HG03442 (cell line): ENCODE measurements around the gene SCAPER.
"Not testable (repeated sequence)": the region's sequence is repeated elsewhere in the genome, so short reads cannot be mapped to it uniquely, and the experiment has no call there.

Source experiments
- ATAC-seq: cut with Tn5 transposase; IDR thresholded peaks from one replicate; pipeline ENCODE4 v1.9.1; 2021; ENCODE audit warnings: mild to moderate bottlenecking, moderate library complexity; ENCODE audit not compliant: unreplicated experiment

SCAPER gene

GRCh38 chr15:76861815-76862397 lies 43.2 kb downstream of the SCAPER start:
- ATAC-seq, result no peak

GRCh38 chr15:76860201-76860600 lies 44.9 kb downstream of the SCAPER start:
- ATAC-seq, result no peak

GRCh38 chr15:76850367-76850766 lies 54.8 kb downstream of the SCAPER start:
- ATAC-seq, result not testable (repeated sequence)

GRCh38 chr15:76846782-76847181 lies 58.4 kb downstream of the SCAPER start:
- no peak for ATAC-seq

GRCh38 chr15:76844096-76844495 lies 61.0 kb downstream of the SCAPER start:
- no peak for ATAC-seq

- no peak for ATAC-seq
Observed at GRCh38 chr15:76843269-76843668, 61.9 kb downstream of the SCAPER start.

GRCh38 chr15:76840830-76841460 lies 64.2 kb downstream of the SCAPER start:
- no peak for ATAC-seq

- ATAC-seq, result no peak
Observed at GRCh38 chr15:76839173-76839572, 66.0 kb downstream of the SCAPER start.

GRCh38 chr15:76837474-76837873 lies 67.7 kb downstream of the SCAPER start:
- ATAC-seq, result no peak

GRCh38 chr15:76829939-76830338 lies 75.2 kb downstream of the SCAPER start:
- ATAC-seq, result no peak

GRCh38 chr15:76823890-76824289 lies 81.2 kb downstream of the SCAPER start:
- ATAC-seq, result no peak

GRCh38 chr15:76823303-76823702 lies 81.8 kb downstream of the SCAPER start:
- ATAC-seq, result no peak

- ATAC-seq, result not testable (repeated sequence)
Observed at GRCh38 chr15:76818926-76819325, 86.2 kb downstream of the SCAPER start.

GRCh38 chr15:76815421-76815820 lies 89.7 kb downstream of the SCAPER start:
- ATAC-seq, result no peak

GRCh38 chr15:76812381-76812780 lies 92.8 kb downstream of the SCAPER start:
- no peak for ATAC-seq

- ATAC-seq, result no peak
Observed at GRCh38 chr15:76809412-76810103, 95.6 kb downstream of the SCAPER start.

GRCh38 chr15:76803049-76803571 lies 102.0 kb downstream of the SCAPER start:
- ATAC-seq, result no peak

- no peak for ATAC-seq
Observed at GRCh38 chr15:76802411-76802810, 102.7 kb downstream of the SCAPER start.

- ATAC-seq, result no peak
Observed at GRCh38 chr15:76799760-76800159, 105.4 kb downstream of the SCAPER start.

GRCh38 chr15:76795217-76795616 lies 109.9 kb downstream of the SCAPER start:
- ATAC-seq, result no peak

- ATAC-seq, result no peak
Observed at GRCh38 chr15:76793162-76793561, 112.0 kb downstream of the SCAPER start.

- no peak for ATAC-seq
Observed at GRCh38 chr15:76791511-76791910, 113.6 kb downstream of the SCAPER start.
